NB4 (cell line): ENCODE data around the gene C20orf204.

Source experiments
- MYC ChIP-seq: IDR thresholded peaks from 2 replicates; pipeline ENCODE4 v1.6.1; 2011; ENCODE audit warnings: low read depth, low read length
- POLR2A ChIP-seq: IDR thresholded peaks from 2 replicates; pipeline ENCODE4 v1.6.1; 2011; ENCODE audit warnings: mild to moderate bottlenecking; ENCODE audit not compliant: insufficient read length; ENCODE audit errors: extremely low read depth
- TF ChIP-seq, protein P1 (sequence below): IDR thresholded peaks from one replicate; pipeline ENCODE4 v1.5.1; 2012; ENCODE audit warnings: low read depth, low read length

GRCh38 chr20:64023361-64024140 lies 12.4 kb upstream of the C20orf204 start:
- TF ChIP-seq, protein P1, sequence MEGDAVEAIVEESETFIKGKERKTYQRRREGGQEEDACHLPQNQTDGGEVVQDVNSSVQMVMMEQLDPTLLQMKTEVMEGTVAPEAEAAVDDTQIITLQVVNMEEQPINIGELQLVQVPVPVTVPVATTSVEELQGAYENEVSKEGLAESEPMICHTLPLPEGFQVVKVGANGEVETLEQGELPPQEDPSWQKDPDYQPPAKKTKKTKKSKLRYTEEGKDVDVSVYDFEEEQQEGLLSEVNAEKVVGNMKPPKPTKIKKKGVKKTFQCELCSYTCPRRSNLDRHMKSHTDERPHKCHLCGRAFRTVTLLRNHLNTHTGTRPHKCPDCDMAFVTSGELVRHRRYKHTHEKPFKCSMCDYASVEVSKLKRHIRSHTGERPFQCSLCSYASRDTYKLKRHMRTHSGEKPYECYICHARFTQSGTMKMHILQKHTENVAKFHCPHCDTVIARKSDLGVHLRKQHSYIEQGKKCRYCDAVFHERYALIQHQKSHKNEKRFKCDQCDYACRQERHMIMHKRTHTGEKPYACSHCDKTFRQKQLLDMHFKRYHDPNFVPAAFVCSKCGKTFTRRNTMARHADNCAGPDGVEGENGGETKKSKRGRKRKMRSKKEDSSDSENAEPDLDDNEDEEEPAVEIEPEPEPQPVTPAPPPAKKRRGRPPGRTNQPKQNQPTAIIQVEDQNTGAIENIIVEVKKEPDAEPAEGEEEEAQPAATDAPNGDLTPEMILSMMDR, result no peak
- TF ChIP-seq MYC, result no peak
- TF ChIP-seq POLR2A, result no peak
